Smooth muscle cell of the brain vasculature (primary cell): ENCODE results near the gene HDAC1.
"Not testable (repeated sequence)": the region's sequence is repeated elsewhere in the genome, so short reads cannot be mapped to it uniquely, and the experiment has no call there.

Experiments used
- DNase-seq: peaks from one replicate; pipeline ENCODE4 v3.0.0-alpha.2; 2012; ENCODE audit warnings: low read depth, low spot score

HDAC1 gene

GRCh38 chr1:32291708-32292538 is at the start of gene HDAC1:
Gene HDAC1, plus strand, starts transcription at chr1:32292083. Its CDS starts 87 bp downstream, at chr1:32292170.
- peak; percentile 60 for DNase-seq

GRCh38 chr1:32242341-32242851 is 49.5 kb upstream of the HDAC1 start:
- DNase-seq: no peak

GRCh38 chr1:32246888-32247273 is 45.0 kb upstream of the HDAC1 start, which contains the start of gene FAM167B:
Gene FAM167B, plus strand, starts transcription at chr1:32247222. Its CDS starts 200 bp downstream, at chr1:32247422.
- no peak for DNase-seq

GRCh38 chr1:32247452-32247851 is 44.4 kb upstream of the HDAC1 start:
- DNase-seq: no peak

GRCh38 chr1:32247983-32248889 is 43.6 kb upstream of the HDAC1 start:
- DNase-seq: no peak

- no peak for DNase-seq
Observed at GRCh38 chr1:32249831-32250525, 41.9 kb upstream of the HDAC1 start.

GRCh38 chr1:32250893-32251716 is 40.8 kb upstream of the HDAC1 start, which contains the start of gene LCK:
Gene LCK, plus strand, starts transcription at chr1:32251265. Its CDS starts 23,065 bp downstream, at chr1:32274330.
- DNase-seq: no peak

GRCh38 chr1:32255072-32256071 is 36.5 kb upstream of the HDAC1 start:
- DNase-seq: no peak

GRCh38 chr1:32256473-32257226 is 35.2 kb upstream of the HDAC1 start:
- no peak for DNase-seq

- DNase-seq: no peak
Observed at GRCh38 chr1:32257227-32257508, 34.7 kb upstream of the HDAC1 start.

GRCh38 chr1:32263236-32263593 is 28.7 kb upstream of the HDAC1 start:
- not testable (repeated sequence) for DNase-seq

- DNase-seq: no peak
Observed at GRCh38 chr1:32263744-32264143, 28.1 kb upstream of the HDAC1 start.

- no peak for DNase-seq
Observed at GRCh38 chr1:32265846-32266245, 26.0 kb upstream of the HDAC1 start.

- DNase-seq: no peak
Observed at GRCh38 chr1:32266921-32267591, 24.8 kb upstream of the HDAC1 start.

GRCh38 chr1:32269744-32270143 is 22.1 kb upstream of the HDAC1 start:
- DNase-seq: no peak

GRCh38 chr1:32272557-32273390 is 19.1 kb upstream of the HDAC1 start:
- no peak for DNase-seq

GRCh38 chr1:32273391-32274208 is 18.3 kb upstream of the HDAC1 start:
- DNase-seq: no peak
